GM23338 (cell line): ENCODE data around the gene ZFP28. TPM values are rescaled to one million over a fixed set of nuclear protein-coding genes. Genes with fewer than 3 reads are reported as not detected.

ENCODE experiments used
- ATAC-seq: fragments of 200-7000 bp; cut with Tn5 transposase; 3 replicates; pipeline ENCODE4 v1.9.1; 2020
- DNase-seq: peaks from one replicate; pipeline ENCODE4 v3.0.0-alpha.2; 2015; ENCODE audit warnings: low spot score
- H2AFZ ChIP-seq: fragments of 200-600 bp; sonication (generic); 2 replicates; pipeline ENCODE4 v1.8.0; 2016; ENCODE audit warnings: antibody characterized with exemption, mild to moderate bottlenecking, moderate library complexity
- H3F3A ChIP-seq: fragments of 200-600 bp; sonication (generic); replicated peaks from 2 replicates; pipeline ENCODE4 v1.8.0; 2017; ENCODE audit warnings: antibody characterized with exemption, mixed run types, low read depth
- H3K27ac ChIP-seq: fragments of 200-600 bp; sonication (generic); 2 replicates; pipeline ENCODE4 v1.6.1; 2016; ENCODE audit warnings: low read depth
- H3K27me3 ChIP-seq: fragments of 200-600 bp; sonication (generic); 2 replicates; pipeline ENCODE4 v1.8.0; 2016; ENCODE audit warnings: mild to moderate bottlenecking, mixed run types, moderate library complexity; ENCODE audit not compliant: insufficient read depth
- H3K36me3 ChIP-seq: fragments of 200-600 bp; sonication (generic); 2 replicates; pipeline ENCODE4 v1.8.0; 2016; ENCODE audit warnings: mild to moderate bottlenecking; ENCODE audit not compliant: insufficient read depth
- H3K4me1 ChIP-seq: fragments of 200-600 bp; sonication (generic); 2 replicates; pipeline ENCODE4 v1.8.0; 2016; ENCODE audit warnings: mild to moderate bottlenecking, moderate library complexity; ENCODE audit not compliant: insufficient read depth
- H3K4me2 ChIP-seq: fragments of 200-600 bp; sonication (generic); 2 replicates; pipeline ENCODE4 v1.7.1; 2017; ENCODE audit warnings: mixed run types
- H3K4me3 ChIP-seq: fragments of 200-600 bp; sonication (generic); 2 replicates; pipeline ENCODE4 v1.6.1; 2016; ENCODE audit warnings: mixed run types
- H3K79me2 ChIP-seq: fragments of 200-600 bp; sonication (generic); replicated peaks from 2 replicates; pipeline ENCODE4 v1.8.0; 2017; ENCODE audit warnings: mild to moderate bottlenecking; ENCODE audit not compliant: insufficient read depth
- H3K9me2 ChIP-seq: fragments of 200-600 bp; sonication (generic); 2 replicates; pipeline ENCODE4 v1.8.0; 2017; ENCODE audit not compliant: insufficient read depth
- H4K20me1 ChIP-seq: fragments of 200-600 bp; sonication (generic); replicated peaks from 2 replicates; pipeline ENCODE4 v1.8.0; 2017; ENCODE audit warnings: mild to moderate bottlenecking; ENCODE audit not compliant: insufficient read depth
- H3K27ac Mint-ChIP-seq: 2 replicates; pipeline ENCODE4 v1.8.0; 2020; ENCODE audit warnings: inconsistent platforms, mild to moderate bottlenecking, moderate library complexity, mixed read lengths
- H3K27me3 Mint-ChIP-seq: 3 replicates; pipeline ENCODE4 v1.8.0; 2022; ENCODE audit warnings: low read depth, mild to moderate bottlenecking, moderate library complexity, mixed read lengths, inconsistent platforms; ENCODE audit not compliant: insufficient read depth, poor library complexity
- H3K36me3 Mint-ChIP-seq: 3 replicates; pipeline ENCODE4 v1.8.0; 2021; ENCODE audit warnings: low read depth, mild to moderate bottlenecking, inconsistent platforms, moderate library complexity, mixed read lengths
- H3K4me1 Mint-ChIP-seq: 3 replicates; pipeline ENCODE4 v1.8.0; 2020; ENCODE audit warnings: mild to moderate bottlenecking, inconsistent platforms, mixed read lengths
- H3K4me3 Mint-ChIP-seq: 3 replicates; pipeline ENCODE4 v1.8.0; 2021; ENCODE audit warnings: moderate library complexity, mild to moderate bottlenecking, inconsistent platforms, mixed read lengths
- H3K9me3 Mint-ChIP-seq: 3 replicates; pipeline ENCODE4 v1.8.0; 2020; ENCODE audit warnings: moderate library complexity, mild to moderate bottlenecking, inconsistent platforms, mixed read lengths
- CREB1 ChIP-seq: fragments of 250-450 bp; sonication (Bioruptor Pico); IDR thresholded peaks from 2 replicates; pipeline ENCODE4 v1.5.0; 2020; ENCODE audit warnings: low read depth, mild to moderate bottlenecking, moderate library complexity
- CTCF ChIP-seq, 2 experiments: fragments of 200-600 bp in 1 of 2; sonication (generic) in 1 of 2; conservative IDR thresholded peaks; 2 replicates each; pipeline versions ENCODE4 v1.5.1 to v1.6.1; 2016 to 2017; ENCODE audit warnings: antibody characterized with exemption in 2 of 2, low read depth in 2 of 2, mild to moderate bottlenecking in 2 of 2, moderate library complexity in 1 of 2
- ETS1 ChIP-seq: IDR thresholded peaks from 2 replicates; pipeline ENCODE4 v1.6.1; 2016; ENCODE audit warnings: antibody characterized with exemption
- EZH2 ChIP-seq: fragments of 200-600 bp; sonication (generic); IDR thresholded peaks from one replicate; pipeline ENCODE4 v1.8.0; 2017; ENCODE audit warnings: antibody characterized with exemption, mild to moderate bottlenecking, low read depth; ENCODE audit not compliant: unreplicated experiment
- EZH2phosphoT487 ChIP-seq: fragments of 200-600 bp; sonication (generic); IDR thresholded peaks from one replicate; pipeline ENCODE4 v1.8.1; 2018; ENCODE audit warnings: antibody characterized with exemption; ENCODE audit not compliant: unreplicated experiment
- STAT1 ChIP-seq: IDR thresholded peaks from one replicate; pipeline ENCODE4 v1.6.1; 2016; ENCODE audit warnings: antibody characterized with exemption; ENCODE audit not compliant: unreplicated experiment
- ZNF114 ChIP-seq: fragments of 250-450 bp; sonication (Bioruptor Pico); IDR thresholded peaks from 2 replicates; pipeline ENCODE4 v1.5.0; 2020; ENCODE audit warnings: mild to moderate bottlenecking, moderate library complexity
- ZNF331 ChIP-seq: fragments of 250-450 bp; sonication (Bioruptor Pico); IDR thresholded peaks from 2 replicates; pipeline ENCODE4 v1.5.0; 2020; ENCODE audit warnings: low read depth, mild to moderate bottlenecking, moderate library complexity
- ZNF462 ChIP-seq: fragments of 250-450 bp; sonication (Bioruptor Pico); IDR thresholded peaks from 2 replicates; pipeline ENCODE4 v1.5.0; 2020; ENCODE audit warnings: mild to moderate bottlenecking, moderate library complexity
- polyA plus RNA-seq: library from polyadenylated mRNA; unstranded; fragments of >200 nt; fragmentation: Nextera tagmentation; extraction: Ambion mirVana; gene quantifications from 2 replicates; pipeline ENCODE4 v1.2.1, GENCODE V29; 2016
- total RNA-seq: library from RNA; depleted of rRNA; stranded (reverse); fragments of >200 nt; shearing (Covaris generic); gene quantifications from 2 replicates; pipeline ENCODE4 v1.2.3, GENCODE V29; 2014; rRNA removed

The ZFP28 gene
- total and polyA plus RNA-seq, 2 experiments from 2014 or later = 3.0 to 7.9 TPM

- peaks cover 3% of the 10 kb centered on the region; the same call in 1 of the 2 replicates for H4K20me1 ChIP-seq
- DNase-seq = no peak
- H3K27me3 ChIP-seq = no peaks in the 10 kb centered on the region
- H3F3A ChIP-seq = no peaks in the 10 kb centered on the region
- TF ChIP-seq STAT1 (no peak), ZNF114 (no peak), ETS1 (no peak), EZH2phosphoT487 (no peak), CREB1 (CRISPR knock-in tag) (no peak), CTCF (conservative IDR thresholded peaks at IDR 0.05; ENCODE audit: low read depth in 2 of 2) (no peak), EZH2 (no peak), ZNF462 (CRISPR knock-in tag) (no peak), ZNF331 (CRISPR knock-in tag) (no peak)
- H3K27me3 Mint-ChIP-seq = peaks cover 2% of the 10 kb centered on the region
- H3K4me2 ChIP-seq = no peak overlapping the region
- H3K4me1 Mint-ChIP-seq = no peaks in the 10 kb centered on the region
- ATAC-seq = no peak
- peaks cover 76% of the 10 kb centered on the region for H3K36me3 Mint-ChIP-seq
- H3K79me2 ChIP-seq = peaks cover 69% of the 10 kb centered on the region
- no peak overlapping the region for H3K27ac ChIP-seq
- H3K4me3 Mint-ChIP-seq = no peak overlapping the region
- H3K4me1 ChIP-seq = no peaks in the 10 kb centered on the region
- H3K27ac Mint-ChIP-seq = no peak overlapping the region
- no peak overlapping the region for H3K4me3 ChIP-seq
- 0 out of 2 replicates have a peak, but pooled peaks cover 4% of the 10 kb centered on the region for H3K9me2 ChIP-seq
- no peak overlapping the region for H2AFZ ChIP-seq
- peaks cover 65% of the 10 kb centered on the region for H3K9me3 Mint-ChIP-seq
- no peaks in the 10 kb centered on the region for H3K36me3 ChIP-seq
Observed at GRCh38 chr19:56603829-56604228, 65.1 kb downstream of the ZFP28 start.

Other genes with a start within 250 kb of the ZFP28 start
- 7.5 and 12.5 TPM in 2 replicates for gene ZSCAN5A, start 224.1 kb upstream of the ZFP28 start, total RNA-seq
- 4.5 and 10.2 TPM in 2 replicates for gene ZSCAN5A, start 224.1 kb upstream of the ZFP28 start, polyA plus RNA-seq
- 3.9 and 8.0 TPM in 2 replicates for gene ZNF582, start 145.4 kb upstream of the ZFP28 start, total RNA-seq
- gene ZNF582, start 145.4 kb upstream of the ZFP28 start, polyA plus RNA-seq = 4.1 and 5.0 TPM in 2 replicates
- 2.4 and 4.0 TPM in 2 replicates for gene ZNF583, start 134.6 kb upstream of the ZFP28 start, total RNA-seq
- gene ZNF583, start 134.6 kb upstream of the ZFP28 start, polyA plus RNA-seq = 3.6 and 6.3 TPM in 2 replicates
- gene ZNF667, start 61.6 kb upstream of the ZFP28 start, total RNA-seq = 8.3 and 8.6 TPM in 2 replicates
- 4.9 and 5.6 TPM in 2 replicates for gene ZNF667, start 61.6 kb upstream of the ZFP28 start, polyA plus RNA-seq
- 1.1 TPM in 2 replicates for gene ZNF471, start 31.1 kb upstream of the ZFP28 start, total RNA-seq
- gene ZNF471, start 31.1 kb upstream of the ZFP28 start, polyA plus RNA-seq = 0.63 and 1.1 TPM in 2 replicates
- gene ZNF470, start 28.5 kb downstream of the ZFP28 start, total RNA-seq = 7.0 and 8.7 TPM in 2 replicates
- gene ZNF470, start 28.5 kb downstream of the ZFP28 start, polyA plus RNA-seq = 4.7 and 5.6 TPM in 2 replicates
- 13.2 and 13.9 TPM in 2 replicates for gene ZNF71, start 56.4 kb downstream of the ZFP28 start, total RNA-seq
- gene ZNF71, start 56.4 kb downstream of the ZFP28 start, polyA plus RNA-seq = 4.7 and 5.9 TPM in 2 replicates
- gene SMIM17, start 104.2 kb downstream of the ZFP28 start, total RNA-seq = 0.19 and 0.63 TPM in 2 replicates
- not detected in 2 replicates for gene SMIM17, start 104.2 kb downstream of the ZFP28 start, polyA plus RNA-seq
- 0.31 and 1.7 TPM in 2 replicates for gene ZNF835, start 132.8 kb downstream of the ZFP28 start, total RNA-seq
- 0.32 and 0.56 TPM in 2 replicates for gene ZNF835, start 132.8 kb downstream of the ZFP28 start, polyA plus RNA-seq